ENCODE data around the gene CAP1. TPM values are rescaled to one million over a fixed set of nuclear protein-coding genes. Genes with fewer than 3 reads are reported as not detected.

CAP1 gene
- total RNA-seq, 1 donor from 2014 or later: 252 TPM

DNA sequence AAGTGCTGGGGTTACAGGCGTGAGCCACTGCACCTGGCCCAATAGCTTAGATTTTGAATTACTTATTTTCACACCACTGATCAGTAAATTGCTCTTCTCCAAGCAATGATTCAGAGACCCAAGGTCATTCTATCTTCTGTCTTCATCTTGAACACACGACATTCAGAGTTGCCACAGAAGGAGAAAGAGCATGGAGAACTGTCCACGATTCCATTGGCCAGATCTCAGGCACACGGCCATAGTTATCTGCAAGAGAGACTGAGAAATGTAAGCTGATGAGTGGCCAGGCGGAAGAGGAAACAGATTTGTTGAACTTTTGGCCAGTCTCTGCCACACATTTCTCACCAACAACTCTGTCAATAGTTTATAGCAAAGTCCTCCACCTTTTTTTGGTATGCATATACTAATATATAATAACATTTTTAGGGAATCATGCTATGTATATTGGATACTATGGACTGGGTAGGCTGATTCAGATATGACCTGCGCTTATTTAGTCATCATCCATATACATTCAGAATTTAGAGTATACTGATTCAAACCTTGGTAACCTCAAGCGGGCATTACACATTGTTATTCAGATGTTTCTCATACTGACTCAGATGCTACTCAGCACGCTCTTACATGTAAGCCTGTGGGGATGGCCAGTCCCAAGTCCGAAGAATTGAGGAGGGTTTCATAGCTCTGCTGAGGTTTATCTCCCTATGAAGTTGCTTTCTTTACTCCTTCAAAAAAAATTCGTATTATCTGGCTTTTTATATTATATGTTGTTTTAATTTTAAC, 25.5 kb upstream of the CAP1 start:
- H3K27ac ChIP-seq: no peak overlapping the region
- no peaks in the 10 kb centered on the region for H3K36me3 ChIP-seq
- no peaks in the 10 kb centered on the region for H3K9me3 ChIP-seq
- intact Hi-C loops (cut with DNase I): no loop called here
- no peak overlapping the region for H3K4me3 ChIP-seq
- TF ChIP-seq, protein P1, sequence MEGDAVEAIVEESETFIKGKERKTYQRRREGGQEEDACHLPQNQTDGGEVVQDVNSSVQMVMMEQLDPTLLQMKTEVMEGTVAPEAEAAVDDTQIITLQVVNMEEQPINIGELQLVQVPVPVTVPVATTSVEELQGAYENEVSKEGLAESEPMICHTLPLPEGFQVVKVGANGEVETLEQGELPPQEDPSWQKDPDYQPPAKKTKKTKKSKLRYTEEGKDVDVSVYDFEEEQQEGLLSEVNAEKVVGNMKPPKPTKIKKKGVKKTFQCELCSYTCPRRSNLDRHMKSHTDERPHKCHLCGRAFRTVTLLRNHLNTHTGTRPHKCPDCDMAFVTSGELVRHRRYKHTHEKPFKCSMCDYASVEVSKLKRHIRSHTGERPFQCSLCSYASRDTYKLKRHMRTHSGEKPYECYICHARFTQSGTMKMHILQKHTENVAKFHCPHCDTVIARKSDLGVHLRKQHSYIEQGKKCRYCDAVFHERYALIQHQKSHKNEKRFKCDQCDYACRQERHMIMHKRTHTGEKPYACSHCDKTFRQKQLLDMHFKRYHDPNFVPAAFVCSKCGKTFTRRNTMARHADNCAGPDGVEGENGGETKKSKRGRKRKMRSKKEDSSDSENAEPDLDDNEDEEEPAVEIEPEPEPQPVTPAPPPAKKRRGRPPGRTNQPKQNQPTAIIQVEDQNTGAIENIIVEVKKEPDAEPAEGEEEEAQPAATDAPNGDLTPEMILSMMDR (IDR thresholded peaks at IDR 0.05): no peak
- no peaks in the 10 kb centered on the region for H3K27me3 ChIP-seq
- H3K4me1 ChIP-seq: no peaks in the 10 kb centered on the region
- DNase-seq (ENCODE audit: low spot score in 2 of 2): no peak

DNA sequence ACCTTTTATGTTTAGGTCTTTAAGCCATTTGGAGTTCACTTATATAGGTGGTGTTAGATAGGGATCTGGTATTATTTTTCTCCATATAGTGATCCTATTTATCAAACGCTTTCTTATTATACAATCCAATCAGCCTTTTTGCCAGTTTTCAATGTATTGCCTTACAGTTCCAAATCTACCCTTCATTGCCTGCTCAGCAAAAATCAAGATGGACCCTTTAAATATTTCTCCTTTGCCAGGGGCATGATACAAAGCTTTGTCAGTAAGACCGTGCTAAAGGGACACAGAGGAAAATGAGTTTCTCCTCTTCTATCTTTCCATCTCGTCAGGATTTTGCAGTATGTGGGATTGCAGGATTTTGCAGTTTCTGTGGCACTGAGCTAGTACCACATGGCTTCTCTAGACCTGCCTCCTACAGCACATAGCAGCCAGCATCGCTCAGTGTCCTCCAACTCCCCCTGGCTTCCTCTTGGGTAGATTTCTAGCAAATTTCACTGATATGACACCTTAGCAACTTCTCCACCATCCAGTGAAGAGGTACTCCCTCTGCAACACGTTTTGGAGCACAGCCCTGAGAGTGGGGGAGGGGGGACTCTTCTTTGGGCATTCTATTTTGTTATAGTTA, 22.5 kb upstream of the CAP1 start:
- Histone ChIP-seq H3K4me1 (no peaks in the 10 kb centered on the region), H3K9me3 (peaks cover 0 to 3% of the 10 kb centered on the region in 2 donors), H3K27ac (no peak overlapping the region), H3K4me3 (no peak overlapping the region), H3K27me3 (no peaks in the 10 kb centered on the region), H3K36me3 (no peaks in the 10 kb centered on the region)
- TF ChIP-seq, protein P1 (IDR thresholded peaks at IDR 0.05): no peak
- DNase-seq (ENCODE audit: low spot score in 2 of 2): no peak
- intact Hi-C loops (cut with DNase I): no loop called here

DNA sequence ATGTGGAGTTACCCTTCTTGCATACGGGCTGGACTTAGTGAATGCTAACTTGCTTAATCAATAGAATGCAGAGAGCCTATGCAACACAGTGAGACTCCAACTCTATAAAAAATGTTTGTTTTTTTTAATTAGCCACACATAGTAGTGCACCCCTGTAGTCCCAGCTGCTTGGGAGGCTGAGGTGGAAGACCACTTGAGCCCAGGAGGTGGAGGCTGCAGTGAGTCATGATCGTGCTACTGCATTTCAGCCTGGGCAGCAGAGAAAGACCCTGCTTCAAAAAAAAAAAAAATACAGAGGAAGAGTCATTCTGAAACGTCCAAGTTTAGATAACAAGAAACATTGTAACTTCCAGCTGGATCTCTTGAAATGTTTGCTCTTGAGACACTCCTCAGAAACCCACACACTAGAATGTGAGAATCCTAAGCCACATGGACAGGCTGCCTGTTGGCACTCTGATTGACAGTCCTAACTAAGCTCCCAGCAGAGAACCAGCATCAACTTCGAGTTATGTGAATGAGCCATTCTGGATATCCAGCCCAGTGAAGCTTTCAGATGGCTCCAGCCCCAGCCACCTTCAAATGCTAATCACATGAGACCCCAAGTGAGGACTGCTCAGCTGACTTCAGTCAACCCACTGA, 20.0 kb upstream of the CAP1 start:
- Histone ChIP-seq H3K27me3 (no peaks in the 10 kb centered on the region), H3K9me3 (peaks cover 0 to 12% of the 10 kb centered on the region in 2 donors), H3K4me3 (no peak overlapping the region), H3K27ac (no peak overlapping the region), H3K36me3 (no peaks in the 10 kb centered on the region), H3K4me1 (no peaks in the 10 kb centered on the region)
- intact Hi-C loops (cut with DNase I): no loop called here
- DNase-seq (ENCODE audit: low spot score in 2 of 2): no peak
- TF ChIP-seq, protein P1 (IDR thresholded peaks at IDR 0.05): no peak

DNA sequence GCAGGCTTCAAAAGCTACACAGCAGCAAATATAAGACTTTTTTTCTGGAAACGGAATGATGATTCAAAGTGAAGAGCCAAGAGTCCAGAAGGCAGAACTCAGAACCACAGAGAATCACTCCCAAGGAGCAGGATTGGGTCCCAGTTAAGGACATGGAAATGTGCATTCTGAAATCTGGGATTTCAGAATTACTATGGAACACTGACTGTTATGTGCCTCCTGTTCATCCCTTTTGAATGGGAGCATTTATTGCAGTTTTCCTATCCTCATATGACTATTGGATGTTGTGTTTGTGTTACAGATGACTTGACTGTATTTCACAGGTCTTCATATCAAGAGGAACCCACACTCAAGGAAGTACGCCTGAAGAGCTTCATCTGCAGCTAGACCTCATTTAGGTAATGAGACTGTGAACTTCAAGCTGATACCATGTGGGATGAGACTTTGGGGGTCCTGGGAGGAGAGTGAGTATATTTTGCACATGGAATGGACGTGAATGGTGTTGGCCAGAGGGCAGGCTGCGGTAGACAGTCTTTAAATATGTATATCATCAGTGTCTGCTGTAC, 17.1 kb upstream of the CAP1 start:
- H3K4me3 ChIP-seq: no peak overlapping the region
- H3K4me1 ChIP-seq: no peaks in the 10 kb centered on the region
- intact Hi-C loops (cut with DNase I): no loop called here
- H3K27me3 ChIP-seq: no peaks in the 10 kb centered on the region
- peaks cover 0 to 12% of the 10 kb centered on the region in 2 donors for H3K9me3 ChIP-seq
- DNase-seq (ENCODE audit: low spot score in 2 of 2): no peak
- TF ChIP-seq, protein P1 (IDR thresholded peaks at IDR 0.05): no peak
- H3K36me3 ChIP-seq: no peaks in the 10 kb centered on the region
- H3K27ac ChIP-seq: no peak overlapping the region

DNA sequence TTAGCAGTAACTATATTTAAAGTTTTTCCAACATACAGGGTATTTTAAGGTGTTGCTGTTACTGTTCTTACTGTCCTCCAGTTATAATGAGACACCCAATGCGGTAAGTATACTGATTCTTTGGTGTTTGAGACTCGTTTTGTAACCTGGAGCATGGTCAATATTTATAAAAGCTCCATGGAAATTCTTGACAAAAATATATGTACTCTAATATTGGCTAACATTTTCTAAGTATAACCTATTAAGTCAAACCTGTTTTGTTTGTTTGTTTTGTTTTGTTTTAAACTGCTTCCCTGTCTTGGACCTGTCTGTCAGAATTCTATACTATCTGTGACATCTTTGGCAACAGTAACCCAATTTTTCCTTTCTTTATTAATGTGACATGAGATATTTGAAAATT, 15.9 kb upstream of the CAP1 start:
- no peak overlapping the region for H3K4me3 ChIP-seq
- no peaks in the 10 kb centered on the region for H3K4me1 ChIP-seq
- no peaks in the 10 kb centered on the region for H3K27me3 ChIP-seq
- no peaks in the 10 kb centered on the region for H3K36me3 ChIP-seq
- DNase-seq (ENCODE audit: low spot score in 2 of 2): no peak
- H3K27ac ChIP-seq: no peak overlapping the region
- intact Hi-C loops (cut with DNase I): no loop called here
- peaks cover 0 to 12% of the 10 kb centered on the region in 2 donors for H3K9me3 ChIP-seq
- TF ChIP-seq, protein P1 (IDR thresholded peaks at IDR 0.05): no peak

Data from ascending aorta (tissue), 2 donors.